ENCODE results near the gene CELF4. TPM values are rescaled to one million over a fixed set of nuclear protein-coding genes. Genes with fewer than 3 reads are reported as not detected.

CELF4 gene
- total and polyA plus RNA-seq, 10 of the 15 experiments (the other 5 are each of a cell fraction or from before 2014, with no cell fraction given) = 0.03 to 0.32 TPM; not detected in 8

- Histone ChIP-seq H3K27me3 (replicated peaks in 1 of 2; ENCODE audit: control insufficient read depth in 2 of 2, insufficient read depth in 2 of 2, low read length in 1 of 2) (no peaks in the 10 kb centered on the region), H3K79me2 (ENCODE audit: control insufficient read depth, insufficient read depth, low read length) (no peaks in the 10 kb centered on the region), H4K20me1 (ENCODE audit: control insufficient read depth, insufficient read depth) (no peaks in the 10 kb centered on the region), H3K27ac (ENCODE audit: control insufficient read depth, insufficient read depth) (no peak overlapping the region), H3K4me1 (ENCODE audit: control insufficient read depth, insufficient read depth, low read length) (no peaks in the 10 kb centered on the region), H3K4me2 (ENCODE audit: control insufficient read depth, insufficient read depth) (no peak overlapping the region), H3K36me3 (ENCODE audit: control insufficient read depth in 2 of 2, insufficient read depth in 2 of 2, low read length in 1 of 2) (no peaks in the 10 kb centered on the region), H2AFZ (ENCODE audit: control insufficient read depth, low read depth, low read length) (no peak overlapping the region), H3K9me3 (replicated peaks; ENCODE audit: control insufficient read depth, insufficient read depth, low read length) (no peaks in the 10 kb centered on the region; the same call in 2 of the 3 replicates), H3K4me3 (no peak overlapping the region), H3K9ac (ENCODE audit: control insufficient read depth, insufficient read depth, low read length) (no peak overlapping the region)
- FAIRE-seq (no peak), DNase-seq (ENCODE audit: low read depth, low spot score) (no peak), ATAC-seq (no peak)
- no TSS peak for BruUV-seq (replicated peaks)
- CTCF ChIA-PET = interaction anchor here (2.1 kb wide), 1 partner anchor 280 kb away, joined by 5 read pairs; no protein-coding TSS in a partner anchor
- SMC1A ChIA-PET (ENCODE audit: uncharacterized antibody, unreplicated experiment) = no interaction called here
- POLR2A ChIA-PET = no interaction called here
- intact Hi-C loops (cut with micrococcal nuclease; ENCODE audit: unreplicated experiment) = no loop called here
- in situ Hi-C loops (cut with MboI) = no loop called here
- WGBS (ENCODE audit: insufficient coverage, insufficient replicate concordance, low lambda C conversion rate, missing lambda C conversion rate) = 11% methylated on average over 4 of the region's 5 CpGs
- RAD21 ChIA-PET (ENCODE audit: unreplicated experiment) = no interaction called here
- no peak for TF ChIP-seq BCLAF1 (IDR thresholded peaks at IDR 0.05)
- TF ChIP-seq TCF3 (IDR thresholded peaks at IDR 0.05; ENCODE audit: borderline replicate concordance, insufficient read depth, low read depth, low read length) = no peak
- no peak for TF ChIP-seq E4F1 (IDR thresholded peaks at IDR 0.05; ENCODE audit: borderline replicate concordance, partially characterized antibody)
- no peak for TF ChIP-seq HDAC6 (IDR thresholded peaks at IDR 0.05; ENCODE audit: unreplicated experiment)
- TF ChIP-seq TBL1XR1 (IDR thresholded peaks at IDR 0.05; ENCODE audit: low read depth, low read length) = no peak
- no peak for TF ChIP-seq TCF7 (IDR thresholded peaks at IDR 0.05; ENCODE audit: borderline replicate concordance)
- no peak for TF ChIP-seq CBX3 (IDR thresholded peaks at IDR 0.05; ENCODE audit: borderline replicate concordance, low read depth)
- no peak for TF ChIP-seq MTA2 (IDR thresholded peaks at IDR 0.05; ENCODE audit: low read depth)
- no peak for TF ChIP-seq ZBTB40 (IDR thresholded peaks at IDR 0.05; ENCODE audit: borderline replicate concordance)
- TF ChIP-seq ATF2 (IDR thresholded peaks at IDR 0.05; ENCODE audit: low read length) = no peak
- no peak for TF ChIP-seq USF1 (IDR thresholded peaks at IDR 0.05; ENCODE audit: borderline replicate concordance, extremely low read length, insufficient read depth, low read depth, low read length)
These were observed 342.6 kb downstream of the CELF4 start for GRCh38 chr18:37222999-37223378.

Data from GM12878 (cell line).